Epithelial cell of prostate (primary cell): ENCODE measurements around the gene MAPK8IP2.
"Not testable (repeated sequence)": the region's sequence is repeated elsewhere in the genome, so short reads cannot be mapped to it uniquely, and the experiment has no call there.

Experiments
- DNase-seq: peaks from one replicate; pipeline ENCODE4 v3.0.0-alpha.2; 2011; ENCODE audit warnings: low read depth, low spot score
- H3K27ac ChIP-seq: fragments of 450-650 bp; 2 replicates; pipeline ENCODE4 v1.5.1; 2017; ENCODE audit warnings: mild to moderate bottlenecking

MAPK8IP2 gene

DNA sequence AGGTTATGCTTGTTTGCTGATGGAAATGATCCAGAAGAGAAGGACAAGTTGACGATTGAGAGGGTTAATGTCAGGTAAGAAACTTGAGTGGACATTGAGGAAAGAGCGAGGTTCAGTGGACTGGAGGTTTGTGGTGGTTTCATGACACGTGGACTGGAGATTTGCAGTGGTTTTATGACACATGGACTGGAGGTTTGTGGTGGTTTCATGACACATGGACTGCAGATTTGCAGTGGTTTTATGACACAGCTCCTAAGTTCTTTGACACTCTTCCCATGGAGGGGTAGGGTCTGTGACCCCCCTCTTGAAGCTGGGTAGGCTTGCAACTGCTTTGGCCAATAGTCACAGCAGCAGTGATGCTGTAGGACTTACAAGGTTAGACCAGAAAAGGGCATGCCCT, 5.4 kb upstream of the MAPK8IP2 start:
- no peak overlapping the region for H3K27ac ChIP-seq
- no peak for DNase-seq

DNA sequence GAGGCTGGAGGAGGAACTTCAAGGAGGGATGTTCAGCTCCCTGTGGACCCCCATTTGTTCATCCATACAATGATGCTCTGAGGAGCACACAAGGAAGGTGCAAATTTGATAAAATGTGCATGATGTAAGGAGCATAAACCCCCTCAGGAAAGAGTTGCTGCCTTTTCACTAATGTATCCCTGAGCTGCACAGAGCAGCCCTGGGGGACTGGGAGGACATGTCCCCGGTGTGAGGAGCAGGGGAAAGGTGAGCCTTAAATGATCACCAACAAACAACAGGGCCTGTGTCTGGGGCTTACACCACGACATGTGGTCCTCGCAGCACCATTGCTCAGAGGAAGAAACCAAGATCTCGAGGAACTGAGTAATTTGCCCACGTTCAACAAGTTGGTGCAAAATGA, 3.5 kb upstream of the MAPK8IP2 start:
- no peak for DNase-seq
- no peak overlapping the region for H3K27ac ChIP-seq

DNA sequence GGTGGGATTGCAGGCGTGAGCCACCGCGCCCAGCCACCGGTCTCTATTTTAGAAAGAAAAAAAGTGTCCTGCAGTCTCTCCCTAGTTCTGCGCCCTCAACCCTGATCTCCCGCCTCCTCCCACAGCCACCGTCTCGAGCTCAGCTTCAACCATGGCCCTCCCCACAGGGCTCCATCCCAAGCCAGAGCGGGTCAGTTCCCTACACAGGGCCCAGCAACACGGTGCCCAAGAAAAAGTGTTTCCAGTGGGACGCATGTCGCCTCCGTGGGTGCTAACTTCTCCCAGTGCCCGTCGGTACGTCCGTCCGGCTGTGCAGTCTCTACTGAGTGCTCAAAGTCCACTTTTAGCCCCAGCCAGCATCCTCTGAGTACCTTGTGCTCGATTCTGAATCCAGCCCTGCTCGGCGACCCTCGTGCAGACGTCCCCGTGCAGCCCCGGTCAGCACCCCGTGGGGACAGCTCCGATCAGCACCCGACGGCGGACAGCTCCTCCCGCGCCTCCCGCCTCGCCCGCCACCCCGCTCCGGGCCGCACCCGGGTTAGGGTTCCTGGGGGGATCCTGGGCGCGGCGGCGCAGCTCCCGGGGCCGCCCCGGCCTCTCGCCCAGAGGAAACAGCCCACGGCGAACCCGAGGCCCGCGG, 657 bp upstream of the MAPK8IP2 start:
- no peak for DNase-seq
- H3K27ac ChIP-seq, result no peak overlapping the region

DNA sequence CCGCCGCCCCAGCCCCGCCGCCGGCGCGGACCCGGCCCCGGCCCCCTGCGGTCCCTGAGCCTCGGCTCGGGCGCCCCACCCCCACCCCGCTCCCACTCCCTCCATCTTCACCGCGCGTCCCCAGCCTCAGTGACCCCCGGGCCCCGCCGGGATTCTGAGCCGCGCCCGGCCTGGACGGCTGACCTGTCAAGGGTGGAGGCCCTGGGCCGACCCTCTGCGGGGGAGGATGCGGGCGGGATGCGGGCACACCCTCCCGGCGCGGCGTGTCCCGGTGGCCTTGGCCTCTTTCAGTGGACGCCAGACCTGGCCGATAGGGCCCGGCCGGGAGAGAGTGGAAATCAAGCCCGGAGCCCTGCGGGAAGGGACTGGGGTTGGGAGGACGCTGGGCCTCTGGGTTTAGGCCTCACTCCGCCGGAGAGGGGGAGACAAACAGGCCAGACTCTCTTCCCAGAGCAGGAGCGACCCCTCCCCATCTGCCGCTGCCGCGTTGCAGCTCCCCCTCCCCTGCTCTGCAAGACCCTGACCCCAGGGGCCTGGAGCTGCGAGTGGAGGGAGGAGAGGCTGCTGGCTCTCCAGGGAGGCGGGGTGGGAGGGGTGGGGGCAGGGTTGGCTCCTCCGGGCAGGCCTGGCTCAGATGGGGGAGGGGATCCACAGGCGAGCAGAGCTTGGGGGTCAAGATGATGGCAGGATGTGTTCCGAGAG, 525 bp downstream of the MAPK8IP2 start:
- no peak overlapping the region for H3K27ac ChIP-seq
- no peak for DNase-seq

DNA sequence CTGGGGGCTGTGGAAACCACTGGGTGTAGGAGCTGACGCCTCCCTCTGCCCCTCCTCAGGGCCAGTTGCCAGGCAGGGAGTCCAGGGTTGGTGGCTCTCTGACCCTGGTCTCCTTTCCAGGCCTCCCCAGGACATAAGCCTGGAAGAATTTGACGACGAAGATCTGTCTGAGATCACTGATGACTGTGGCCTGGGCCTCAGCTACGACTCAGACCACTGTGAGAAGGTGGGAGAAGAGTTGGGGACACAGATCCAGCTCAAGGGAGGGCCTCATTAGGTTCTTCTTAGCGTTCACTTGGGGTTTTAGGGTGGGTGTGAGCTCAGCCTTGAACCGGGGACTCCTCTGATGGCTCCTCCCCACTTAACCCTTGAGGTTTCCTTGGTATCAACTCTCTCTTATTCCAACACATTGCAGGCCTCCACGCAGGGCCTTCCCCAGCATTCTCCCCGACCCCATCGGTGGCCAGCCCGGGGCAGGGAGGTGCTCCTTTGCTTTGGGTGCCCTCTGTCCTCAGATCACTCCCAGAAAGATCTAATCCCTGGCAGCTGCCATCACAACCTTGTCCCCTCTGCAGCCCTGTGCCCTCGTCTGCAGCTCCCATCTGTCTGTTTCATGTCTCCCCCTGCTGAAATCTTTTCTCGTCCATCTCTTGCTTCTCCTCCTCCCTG, 1.2 kb downstream of the MAPK8IP2 start:
- DNase-seq, result no peak
- H3K27ac ChIP-seq, result no peak overlapping the region

DNA sequence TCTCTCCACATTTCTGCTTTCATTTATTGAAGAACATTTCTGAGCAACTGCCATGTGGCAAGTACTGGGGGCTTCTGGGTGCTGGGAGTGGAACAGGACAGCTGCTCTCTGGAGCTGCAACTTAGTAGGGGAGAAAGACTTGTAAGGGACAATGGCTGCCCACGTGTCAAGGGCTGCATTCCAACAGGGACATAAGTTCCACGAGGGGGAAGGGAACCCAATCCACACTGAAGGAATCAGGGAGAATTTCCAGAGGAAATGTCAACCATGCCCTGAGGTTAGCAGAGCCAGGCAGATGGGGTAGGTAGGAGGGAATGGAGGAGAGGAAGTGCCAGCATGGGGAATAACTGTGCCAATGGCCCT, 1.7 kb downstream of the MAPK8IP2 start:
- DNase-seq, result no peak
- no peak overlapping the region for H3K27ac ChIP-seq

DNA sequence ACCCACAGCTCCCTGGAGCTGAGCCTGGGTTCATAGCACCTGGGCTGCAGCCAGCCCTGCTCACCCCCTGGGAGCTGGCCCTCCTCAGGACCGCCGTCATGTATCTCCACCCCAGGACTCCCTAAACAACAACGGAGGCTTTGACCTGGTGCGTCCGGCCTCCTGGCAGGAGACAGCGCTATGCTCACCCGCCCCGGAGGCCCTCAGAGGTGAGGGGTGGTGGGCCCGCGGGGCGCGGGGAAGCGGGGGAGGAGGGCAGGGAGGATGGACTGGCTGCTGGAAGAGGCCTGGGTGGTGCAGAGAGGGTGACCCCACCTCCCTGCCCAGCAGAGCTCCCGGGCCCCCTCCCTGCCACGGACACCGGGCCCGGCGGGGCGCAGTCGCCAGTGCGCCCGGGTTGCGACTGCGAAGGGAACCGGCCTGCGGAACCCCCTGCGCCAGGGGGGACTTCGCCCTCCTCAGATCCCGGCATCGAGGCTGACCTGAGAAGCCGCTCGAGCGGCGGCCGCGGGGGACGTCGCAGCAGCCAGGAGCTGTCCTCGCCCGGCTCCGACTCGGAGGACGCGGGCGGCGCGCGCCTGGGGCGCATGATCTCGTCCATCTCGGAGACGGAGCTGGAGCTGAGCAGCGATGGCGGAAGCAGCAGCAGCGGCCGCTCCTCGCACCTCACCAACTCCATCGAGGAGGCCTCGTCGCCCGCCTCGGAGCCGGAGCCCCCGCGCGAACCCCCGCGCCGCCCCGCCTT, 3.1 kb downstream of the MAPK8IP2 start:
- no peak for DNase-seq
- no peak overlapping the region for H3K27ac ChIP-seq

DNA sequence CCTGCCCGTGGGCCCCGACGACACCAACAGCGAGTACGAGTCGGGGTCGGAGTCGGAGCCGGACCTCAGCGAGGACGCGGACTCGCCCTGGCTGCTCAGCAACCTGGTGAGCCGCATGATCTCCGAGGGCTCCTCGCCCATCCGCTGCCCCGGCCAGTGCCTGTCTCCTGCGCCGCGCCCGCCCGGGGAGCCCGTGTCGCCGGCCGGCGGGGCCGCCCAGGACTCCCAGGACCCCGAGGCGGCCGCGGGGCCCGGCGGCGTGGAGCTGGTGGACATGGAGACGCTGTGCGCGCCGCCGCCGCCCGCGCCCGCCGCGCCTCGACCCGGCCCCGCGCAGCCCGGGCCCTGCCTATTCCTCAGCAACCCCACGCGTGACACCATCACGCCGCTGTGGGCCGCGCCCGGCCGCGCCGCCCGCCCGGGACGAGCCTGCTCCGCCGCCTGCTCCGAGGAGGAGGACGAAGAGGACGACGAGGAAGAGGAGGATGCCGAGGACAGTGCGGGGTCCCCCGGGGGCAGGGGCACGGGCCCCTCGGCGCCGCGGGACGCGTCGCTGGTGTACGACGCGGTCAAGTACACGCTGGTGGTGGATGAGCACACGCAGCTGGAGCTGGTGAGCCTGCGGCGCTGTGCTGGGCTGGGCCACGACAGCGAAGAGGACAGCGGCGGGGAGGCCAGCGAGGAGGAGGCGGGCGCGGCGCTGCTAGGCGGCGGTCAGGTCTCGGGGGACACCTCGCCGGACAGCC, 3.8 kb downstream of the MAPK8IP2 start:
- no peak for DNase-seq
- H3K27ac ChIP-seq, result no peak overlapping the region

DNA sequence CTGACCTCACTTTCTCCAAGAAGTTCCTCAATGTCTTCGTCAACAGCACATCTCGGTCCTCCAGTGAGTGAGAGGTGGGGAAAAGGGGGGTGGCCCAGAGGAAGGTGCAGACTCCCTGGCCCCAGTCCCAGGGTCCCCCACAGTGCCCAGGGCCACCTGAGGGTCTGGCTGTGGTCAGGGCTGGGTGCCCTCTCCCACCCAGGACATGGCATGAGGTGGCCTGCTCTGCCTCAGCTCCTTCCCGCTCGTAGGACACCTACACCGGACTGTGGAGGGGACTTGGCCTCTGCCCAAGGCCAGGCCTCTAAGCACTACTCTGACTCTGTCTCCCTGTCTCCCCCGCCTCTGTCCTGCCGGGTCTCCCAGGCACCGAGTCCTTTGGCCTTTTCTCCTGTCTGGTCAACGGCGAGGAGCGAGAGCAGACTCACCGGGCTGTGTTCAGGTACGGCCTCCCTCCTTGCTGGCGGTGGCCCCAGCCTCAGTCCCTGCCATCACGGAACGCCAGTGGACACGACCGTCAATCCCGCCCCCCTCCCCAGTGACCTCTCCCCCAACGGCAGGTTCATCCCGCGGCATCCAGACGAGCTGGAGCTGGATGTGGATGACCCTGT, 4.5 kb downstream of the MAPK8IP2 start:
- no peak overlapping the region for H3K27ac ChIP-seq
- DNase-seq, result no peak

DNA sequence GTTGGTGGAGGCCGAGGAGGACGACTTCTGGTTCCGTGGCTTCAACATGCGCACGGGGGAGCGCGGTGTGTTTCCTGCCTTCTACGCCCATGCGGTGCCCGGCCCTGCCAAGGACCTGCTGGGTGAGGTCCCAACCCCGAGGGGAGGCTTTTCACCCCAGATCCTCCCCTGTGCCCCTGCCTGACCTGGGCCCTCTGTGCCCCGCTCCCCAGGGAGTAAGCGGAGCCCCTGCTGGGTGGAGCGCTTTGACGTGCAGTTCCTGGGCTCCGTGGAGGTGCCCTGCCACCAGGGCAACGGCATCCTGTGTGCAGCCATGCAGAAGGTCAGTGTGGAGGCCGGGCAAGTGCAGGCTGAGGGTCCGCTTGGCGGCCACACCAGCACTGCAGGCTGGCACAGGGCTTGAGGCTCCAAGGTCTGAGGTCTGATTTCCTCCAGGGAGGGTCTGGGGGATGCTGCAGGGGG, 5.1 kb downstream of the MAPK8IP2 start:
- H3K27ac ChIP-seq, result no peak overlapping the region
- DNase-seq, result no peak

DNA sequence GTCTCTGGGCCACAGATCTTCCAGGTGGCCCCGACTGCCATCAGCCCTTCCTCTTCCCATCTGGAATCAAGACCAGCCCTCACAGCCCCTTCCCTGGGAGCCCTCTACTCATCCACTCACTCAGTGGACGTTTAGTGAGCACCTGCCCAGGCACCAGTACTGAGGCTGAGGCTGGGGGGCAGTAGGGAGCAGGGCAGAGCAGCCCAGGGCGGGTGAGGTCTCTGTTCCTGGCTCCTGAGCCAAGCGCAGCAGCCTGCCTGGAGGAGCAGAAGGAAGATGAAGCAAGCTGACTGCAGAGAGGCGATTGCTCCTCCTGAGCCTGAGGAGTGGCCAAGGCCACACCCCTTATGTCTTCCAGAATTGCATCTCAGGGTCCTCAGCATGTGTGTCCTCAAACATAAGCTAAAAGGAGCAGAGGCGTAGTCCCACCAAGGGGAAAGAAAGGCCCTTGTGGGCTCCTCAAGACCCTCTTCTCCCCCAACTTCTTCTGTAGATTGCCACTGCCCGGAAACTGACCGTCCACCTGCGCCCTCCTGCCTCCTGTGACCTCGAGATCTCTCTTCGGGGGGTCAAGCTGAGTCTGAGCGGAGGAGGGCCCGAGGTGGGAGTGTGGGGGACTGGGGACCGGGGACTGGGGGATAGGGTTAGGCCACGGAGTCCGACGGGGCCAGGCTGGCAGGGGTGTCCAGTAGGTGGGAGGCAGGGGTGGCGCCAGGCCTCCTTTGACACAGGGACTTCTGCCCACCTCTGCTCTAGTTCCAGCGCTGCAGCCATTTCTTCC, 5.8 kb downstream of the MAPK8IP2 start:
- no peak overlapping the region for H3K27ac ChIP-seq
- DNase-seq, result no peak

DNA sequence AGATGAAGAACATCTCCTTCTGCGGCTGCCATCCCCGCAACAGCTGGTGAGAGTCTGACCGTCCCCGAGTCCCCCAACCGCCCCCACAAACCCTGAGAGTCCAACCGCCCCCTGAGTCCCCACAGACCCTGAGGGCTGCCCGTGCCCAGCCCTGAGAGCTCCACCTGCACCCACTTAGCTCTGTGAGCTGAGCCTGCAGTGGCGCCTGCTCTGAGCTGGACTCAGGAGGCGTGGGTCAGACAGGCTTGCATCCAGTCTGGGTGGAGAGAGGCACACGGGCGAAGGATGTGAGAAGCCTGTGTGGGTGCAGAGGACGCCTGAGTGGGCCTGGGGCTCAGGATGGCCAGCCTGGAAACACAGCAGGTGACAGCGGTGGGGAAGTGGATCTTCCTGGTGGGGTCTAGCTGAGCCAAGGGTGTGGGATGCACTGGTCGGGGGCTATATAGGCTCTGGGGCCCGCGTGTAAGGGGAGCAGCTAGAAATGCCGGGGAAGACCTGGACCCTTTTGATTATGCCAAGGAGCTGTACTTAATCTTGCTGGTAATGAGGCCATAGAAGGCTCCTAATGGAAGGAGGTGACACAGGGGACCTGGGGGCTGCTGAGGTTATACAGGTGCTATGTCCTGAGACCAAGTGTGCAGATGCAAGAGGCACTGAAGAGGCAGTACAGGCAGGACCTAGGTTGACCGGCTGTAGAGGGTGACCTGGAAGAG, 6.5 kb downstream of the MAPK8IP2 start:
- DNase-seq, result no peak
- H3K27ac ChIP-seq, result no peak overlapping the region

DNA sequence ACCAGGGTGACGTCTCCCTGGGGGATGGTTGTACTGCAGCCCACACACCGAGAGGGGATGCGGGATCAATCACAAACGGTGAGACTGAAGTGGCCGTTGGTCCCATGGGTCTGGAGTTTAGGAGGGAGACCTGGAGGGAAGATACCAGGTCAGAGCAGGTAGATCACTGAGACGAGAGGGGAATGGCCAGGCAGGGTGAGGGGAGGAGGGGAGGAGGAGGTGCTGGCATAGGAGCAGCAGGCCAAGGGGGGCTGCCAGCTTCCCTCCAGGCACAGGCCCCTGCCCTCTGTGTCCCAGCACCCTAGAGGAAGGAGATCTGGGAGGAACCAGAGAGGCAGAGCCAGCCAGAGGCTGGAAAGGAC, 7.0 kb downstream of the MAPK8IP2 start:
- no peak for DNase-seq
- H3K27ac ChIP-seq, result no peak overlapping the region

DNA sequence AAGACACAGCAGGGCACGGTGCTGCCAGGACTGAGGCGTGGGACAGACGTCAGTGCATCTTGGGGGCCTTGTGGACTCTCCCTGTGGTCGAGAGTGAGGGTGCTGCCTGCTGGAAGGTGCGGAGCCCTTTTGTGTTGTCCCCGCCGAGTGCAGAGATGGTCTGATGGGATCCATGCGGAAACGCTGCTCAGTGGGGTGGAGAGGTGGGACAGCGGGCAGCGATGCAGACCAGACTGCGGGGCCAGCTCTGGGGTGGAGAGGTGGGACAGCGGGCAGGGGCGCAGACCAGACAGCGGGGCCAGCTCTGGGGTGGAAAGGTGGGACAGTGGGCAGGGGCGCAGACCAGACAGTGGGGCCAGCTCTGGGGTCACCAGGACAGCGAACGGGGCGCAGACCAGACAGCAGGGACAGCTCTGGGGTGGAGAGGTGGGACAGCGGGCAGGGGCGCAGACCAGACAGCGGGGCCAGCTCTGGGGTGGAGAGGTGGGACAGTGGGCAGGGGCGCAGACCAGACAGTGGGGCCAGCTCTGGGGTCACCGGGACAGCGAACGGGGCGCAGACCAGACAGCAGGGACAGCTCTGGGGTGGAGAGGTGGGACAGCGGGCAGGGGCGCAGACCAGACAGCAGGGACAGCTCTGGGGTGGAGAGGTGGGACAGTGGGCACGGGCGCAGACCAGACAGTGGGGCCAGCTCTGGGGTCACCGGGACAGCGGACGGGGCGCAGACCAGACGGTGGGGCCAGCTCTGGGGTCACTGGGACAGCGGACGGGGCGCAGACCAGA, 7.7 kb downstream of the MAPK8IP2 start:
- not testable (repeated sequence) for H3K27ac ChIP-seq, DNase-seq

DNA sequence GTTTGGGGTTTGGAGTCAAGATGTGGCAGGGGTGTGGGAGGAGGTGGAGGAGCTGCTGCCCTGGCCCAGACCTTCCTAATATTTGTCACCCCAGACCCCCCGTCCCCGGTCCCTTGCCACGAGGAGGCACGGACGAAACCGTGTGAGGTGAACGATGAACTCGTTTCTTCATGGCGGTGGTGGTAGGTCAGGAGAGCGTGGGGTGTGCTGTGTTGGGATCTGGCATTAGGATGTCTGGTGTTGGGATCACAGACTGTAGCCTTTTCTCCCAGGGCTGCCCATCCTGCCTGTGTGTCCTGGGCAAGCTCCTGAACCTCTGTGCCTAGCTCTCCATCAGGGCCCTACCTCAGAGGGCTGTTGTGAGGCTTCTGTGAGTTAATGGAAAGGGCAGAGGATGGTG, 8.4 kb downstream of the MAPK8IP2 start:
- no peak for DNase-seq

DNA sequence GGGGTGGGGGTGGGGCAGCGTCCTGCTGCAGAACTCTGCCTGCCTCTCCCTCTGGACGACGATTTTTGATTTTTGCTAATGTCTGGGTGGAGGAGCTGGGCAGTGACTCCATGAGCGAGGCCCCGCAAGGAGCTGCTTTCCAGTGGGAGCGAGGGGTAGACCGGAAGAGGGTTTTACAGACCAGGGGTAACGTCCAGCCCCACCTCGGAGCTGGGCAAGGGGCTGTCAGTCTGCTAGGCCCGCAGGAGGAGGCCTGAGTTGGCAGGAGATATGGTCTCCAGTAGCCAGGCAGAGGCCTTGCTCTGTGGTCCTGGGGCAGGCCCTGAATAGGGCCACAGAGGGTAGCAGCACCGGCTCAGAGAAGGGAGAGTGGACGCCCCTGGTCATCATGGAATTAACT, 9.0 kb downstream of the MAPK8IP2 start:
- DNase-seq, result no peak
- H3K27ac ChIP-seq, result no peak overlapping the region

More for the DNA sequence above, 8.4 kb downstream of the MAPK8IP2 start:
- no peak overlapping the region for H3K27ac ChIP-seq

DNA sequence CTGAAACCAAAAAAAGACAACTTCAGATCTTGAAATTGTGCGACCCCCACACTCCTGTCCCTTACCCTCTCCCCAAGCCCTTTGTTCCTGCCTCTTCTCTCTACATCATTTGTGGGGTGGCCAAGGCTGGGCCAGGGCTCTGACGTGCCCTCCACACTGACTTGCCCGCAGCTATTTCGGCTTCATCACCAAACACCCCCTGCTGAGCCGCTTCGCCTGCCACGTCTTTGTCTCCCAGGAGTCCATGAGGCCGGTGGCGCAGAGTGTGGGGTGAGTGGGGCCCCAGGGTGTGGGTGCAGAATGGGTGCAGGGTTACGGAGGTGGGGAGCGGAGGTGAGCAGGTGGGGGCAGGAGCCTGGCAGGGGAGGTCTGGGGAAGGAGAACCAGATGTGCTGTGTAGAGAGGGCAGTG, 9.5 kb downstream of the MAPK8IP2 start:
- no peak for DNase-seq
- no peak overlapping the region for H3K27ac ChIP-seq

DNA sequence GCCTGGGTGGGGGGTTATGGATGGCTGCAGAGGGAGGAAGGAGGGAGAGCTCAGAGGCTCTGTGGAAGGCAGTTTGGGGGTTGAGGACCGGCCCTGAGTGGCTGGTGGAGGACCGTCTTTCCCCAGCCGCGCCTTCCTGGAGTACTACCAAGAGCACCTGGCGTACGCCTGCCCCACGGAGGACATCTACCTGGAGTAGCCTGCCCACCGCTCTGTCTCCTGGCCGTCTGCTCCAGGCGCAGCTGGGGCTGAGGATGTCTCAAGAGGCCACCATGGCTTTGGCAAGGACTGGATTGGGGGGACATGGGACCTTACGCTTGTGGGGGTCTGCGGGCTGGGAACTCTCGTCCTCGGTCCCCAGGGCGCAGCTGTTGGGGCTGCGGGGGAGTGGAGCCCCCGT, 10.0 kb downstream of the MAPK8IP2 start:
- H3K27ac ChIP-seq, result no peak overlapping the region
- no peak for DNase-seq
